Measurements from ENCODE around the gene CRYBG1. TPM values are rescaled to one million over a fixed set of nuclear protein-coding genes. Genes with fewer than 3 reads are reported as not detected.
A peak's percentile ranks its signal among the peaks of the same experiment; 100 is the strongest.

Gene CRYBG1
- 0.15 TPM for polyA plus RNA-seq (2012; ENCODE audit: insufficient read depth, insufficient read length, low read depth)

DNA sequence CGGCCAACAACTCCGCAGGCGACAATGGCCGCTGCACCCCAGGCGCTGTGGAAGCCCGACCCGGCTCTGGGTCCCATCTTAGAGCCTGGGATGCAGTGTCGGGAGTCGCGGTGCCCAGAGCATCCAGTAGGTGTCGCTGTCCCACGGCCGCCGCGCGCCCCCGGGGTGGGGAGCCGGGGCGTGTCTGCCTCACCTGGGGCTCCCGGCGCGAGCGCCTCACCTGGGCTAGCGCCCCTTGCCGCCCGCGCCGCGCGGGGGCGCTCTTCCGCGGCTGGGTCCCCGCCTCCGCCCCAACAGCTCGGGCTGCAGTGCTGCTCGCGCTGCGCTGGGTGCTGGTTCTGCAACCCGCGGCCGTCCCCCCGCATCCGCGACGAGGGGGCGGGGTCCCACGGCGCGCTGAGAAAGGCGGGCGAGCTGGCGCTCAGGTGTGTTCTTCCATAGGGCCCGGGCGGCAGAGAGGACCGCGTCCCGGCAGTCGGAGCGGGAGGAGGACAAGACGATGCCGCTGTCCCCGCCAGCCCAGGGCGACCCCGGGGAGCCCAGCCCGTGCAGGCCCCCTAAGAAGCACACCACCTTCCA, at the start of gene CRYBG1:
Gene CRYBG1 (plus strand): TSS at position 308 of the 579 bp plus-strand sequence. CDS start 192 bp downstream, at position 500.
- DNase-seq: peak; percentile 64
- H3K4me1 ChIP-seq: no peaks in the 10 kb centered on the region
- H3K27me3 ChIP-seq: peaks cover 23% of the 10 kb centered on the region
- TF ChIP-seq CTCF (IDR thresholded peaks at IDR 0.05; ENCODE audit: low read depth, low read length): peak; percentile 72
- H3K36me3 ChIP-seq: no peaks in the 10 kb centered on the region
- H3K9me3 ChIP-seq: no peaks in the 10 kb centered on the region
- no peak within 1 kb of the TSS for H3K4me3 ChIP-seq (ENCODE audit: low read depth, low read length)

DNA sequence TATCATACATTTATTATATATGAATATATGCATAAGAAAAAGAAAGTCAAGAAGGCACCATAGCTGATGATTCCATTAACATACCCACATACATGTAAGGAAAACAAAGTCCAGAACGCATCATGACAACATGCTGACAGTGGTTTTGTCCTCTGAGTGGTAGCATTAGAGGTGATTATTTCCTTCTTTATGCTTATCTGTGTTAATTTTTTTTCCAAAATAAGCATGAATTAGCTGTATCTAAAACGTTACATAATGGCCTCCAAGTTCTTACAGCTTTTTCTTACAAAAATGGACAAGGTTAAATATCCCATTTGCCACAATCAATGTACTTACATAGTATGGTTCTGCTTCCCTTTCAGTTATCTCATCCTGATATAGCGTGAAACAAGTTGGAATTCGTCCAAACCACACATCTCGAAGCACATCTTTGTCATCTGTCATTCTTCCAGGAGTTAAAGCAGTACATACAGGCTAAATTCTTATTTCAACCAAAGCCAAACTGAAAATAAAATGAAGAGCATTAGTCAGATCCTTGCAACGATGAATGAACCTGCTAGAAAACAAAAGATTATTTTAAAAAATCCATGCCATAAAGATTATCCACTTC, 44.6 kb upstream of the CRYBG1 start:
- H3K27me3 ChIP-seq: no peaks in the 10 kb centered on the region
- TF ChIP-seq CTCF (IDR thresholded peaks at IDR 0.05; ENCODE audit: low read depth, low read length): no peak
- H3K36me3 ChIP-seq: no peaks in the 10 kb centered on the region; the same call in none of the 2 replicates
- no peak overlapping the region for H3K4me3 ChIP-seq (ENCODE audit: low read depth, low read length)
- no peak for DNase-seq
- H3K9me3 ChIP-seq: no peaks in the 10 kb centered on the region
- peaks cover 13% of the 10 kb centered on the region for H3K4me1 ChIP-seq

DNA sequence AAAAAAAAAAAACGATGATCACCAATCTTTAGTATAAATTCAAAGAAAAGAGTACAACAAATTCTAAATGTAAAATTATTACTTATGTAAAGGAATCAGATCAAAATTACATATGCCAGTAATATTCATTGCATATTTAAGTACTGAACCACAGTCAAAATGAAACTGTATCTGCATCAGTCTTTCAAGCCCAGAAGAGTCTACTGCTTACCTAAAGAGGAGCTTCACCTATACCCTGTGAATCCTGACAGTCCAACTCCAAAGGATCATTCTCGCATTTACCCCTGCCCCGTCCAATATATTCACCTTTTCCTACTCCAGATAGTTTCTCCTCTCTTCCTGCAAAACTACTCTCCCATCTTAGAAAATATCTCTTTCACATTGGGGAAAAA, 44.1 kb upstream of the CRYBG1 start:
- peaks cover 13% of the 10 kb centered on the region for H3K4me1 ChIP-seq
- H3K27me3 ChIP-seq: no peaks in the 10 kb centered on the region
- H3K4me3 ChIP-seq (ENCODE audit: low read depth, low read length): no peak overlapping the region
- DNase-seq: no peak
- H3K9me3 ChIP-seq: no peaks in the 10 kb centered on the region
- no peak for TF ChIP-seq CTCF (IDR thresholded peaks at IDR 0.05; ENCODE audit: low read depth, low read length)
- H3K36me3 ChIP-seq: no peaks in the 10 kb centered on the region; the same call in none of the 2 replicates

DNA sequence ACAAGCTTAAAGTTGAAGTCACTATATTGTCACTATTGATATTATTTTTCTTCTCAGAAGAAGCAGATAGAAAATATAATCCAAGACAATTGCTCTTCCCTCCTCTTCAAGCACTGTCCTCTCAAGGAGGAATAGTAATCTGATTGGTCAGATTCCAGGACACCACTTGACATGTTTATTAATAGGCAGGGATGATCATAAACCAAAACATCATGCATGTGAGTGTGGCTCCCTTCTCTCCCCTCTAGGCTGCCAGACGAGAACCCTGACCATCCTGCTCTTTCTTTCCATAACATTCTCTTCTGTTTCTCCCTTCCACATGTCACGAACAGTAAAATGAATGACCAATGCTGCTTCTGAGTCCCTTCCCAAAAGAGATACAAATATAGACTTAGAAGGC, 42.5 kb upstream of the CRYBG1 start:
- Histone ChIP-seq H3K27me3 (no peaks in the 10 kb centered on the region), H3K4me1 (peaks cover 13% of the 10 kb centered on the region), H3K36me3 (no peaks in the 10 kb centered on the region; the same call in none of the 2 replicates), H3K4me3 (ENCODE audit: low read depth, low read length) (no peak overlapping the region), H3K9me3 (no peaks in the 10 kb centered on the region)
- no peak for DNase-seq
- TF ChIP-seq CTCF (IDR thresholded peaks at IDR 0.05; ENCODE audit: low read depth, low read length): no peak

- no peak for DNase-seq
- TF ChIP-seq CTCF (IDR thresholded peaks at IDR 0.05; ENCODE audit: low read depth, low read length): no peak
- H3K9me3 ChIP-seq: no peaks in the 10 kb centered on the region
- peaks cover 13% of the 10 kb centered on the region for H3K4me1 ChIP-seq
- no peaks in the 10 kb centered on the region for H3K27me3 ChIP-seq
- no peaks in the 10 kb centered on the region; the same call in none of the 2 replicates for H3K36me3 ChIP-seq
- no peak overlapping the region for H3K4me3 ChIP-seq (ENCODE audit: low read depth, low read length)
Observed at GRCh38 chr6:106318851-106319250, 41.7 kb upstream of the CRYBG1 start.

- no peaks in the 10 kb centered on the region for H3K36me3 ChIP-seq
- no peaks in the 10 kb centered on the region for H3K27me3 ChIP-seq
- no peak for DNase-seq
- H3K9me3 ChIP-seq: no peaks in the 10 kb centered on the region
- H3K4me1 ChIP-seq: peaks cover 4% of the 10 kb centered on the region
- H3K4me3 ChIP-seq (ENCODE audit: low read depth, low read length): no peak overlapping the region
- TF ChIP-seq CTCF (IDR thresholded peaks at IDR 0.05; ENCODE audit: low read depth, low read length): no peak
Observed at GRCh38 chr6:106321940-106322339, 38.6 kb upstream of the CRYBG1 start.
